Adipose tissue (tissue), 3 donors: ENCODE measurements around the gene GAB2. TPM values are rescaled to one million over a fixed set of nuclear protein-coding genes. Genes with fewer than 3 reads are reported as not detected.
"Not testable (repeated sequence)": the region's sequence is repeated elsewhere in the genome, so short reads cannot be mapped to it uniquely, and the experiment has no call there.

Experiments used
- H3K27ac ChIP-seq: one replicate; pipeline ENCODE4 v1.5.1; 2013; ENCODE audit warnings: low read depth, low read length
- WGBS, 3 donors: extraction: QIAGEN DNeasy Blood & Tissue Kit; methylation state at CpG; one replicate each; pipeline ENCODE4 v1.1.7; 2013; 5-methylcytosine and 5-hydroxymethylcytosine counted together
- polyA plus RNA-seq, 3 donors: library from polyadenylated mRNA; stranded (reverse); fragments of 200-250 nt; gene quantifications; one replicate each; pipeline ENCODE4 v1.2.3, GENCODE V29; 2013
- donor health status: healthy with polysubstance abuse.
- donor health status: Bipolar disorder and iron deficiency.
- donor health status: healthy.

Gene GAB2
- polyA plus RNA-seq, 3 donors, result 5.3 to 24.9 (median 22.8) TPM

DNA sequence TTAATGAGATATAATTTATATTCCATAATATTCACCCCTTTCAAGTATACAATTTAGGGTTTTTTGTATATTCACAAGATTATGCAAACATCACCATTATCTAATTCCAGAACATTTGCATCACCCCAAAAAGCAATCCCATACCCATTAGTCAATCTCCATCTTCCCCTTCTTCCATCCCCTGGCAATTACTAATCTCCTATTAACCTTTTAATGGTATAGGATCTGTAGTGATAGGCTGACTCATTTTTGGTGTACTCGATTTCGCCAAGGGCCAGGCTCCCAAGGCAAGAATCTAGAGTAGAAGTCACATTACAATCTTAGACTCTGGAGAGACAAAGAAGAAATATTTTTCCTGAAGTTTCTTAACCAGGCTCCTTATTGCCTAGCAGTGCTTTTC lies 113.4 kb downstream of the GAB2 start:
- WGBS, 3 donors, result 83 to 94% (median 85%) methylated on average over 2 of the region's 2 CpGs

DNA sequence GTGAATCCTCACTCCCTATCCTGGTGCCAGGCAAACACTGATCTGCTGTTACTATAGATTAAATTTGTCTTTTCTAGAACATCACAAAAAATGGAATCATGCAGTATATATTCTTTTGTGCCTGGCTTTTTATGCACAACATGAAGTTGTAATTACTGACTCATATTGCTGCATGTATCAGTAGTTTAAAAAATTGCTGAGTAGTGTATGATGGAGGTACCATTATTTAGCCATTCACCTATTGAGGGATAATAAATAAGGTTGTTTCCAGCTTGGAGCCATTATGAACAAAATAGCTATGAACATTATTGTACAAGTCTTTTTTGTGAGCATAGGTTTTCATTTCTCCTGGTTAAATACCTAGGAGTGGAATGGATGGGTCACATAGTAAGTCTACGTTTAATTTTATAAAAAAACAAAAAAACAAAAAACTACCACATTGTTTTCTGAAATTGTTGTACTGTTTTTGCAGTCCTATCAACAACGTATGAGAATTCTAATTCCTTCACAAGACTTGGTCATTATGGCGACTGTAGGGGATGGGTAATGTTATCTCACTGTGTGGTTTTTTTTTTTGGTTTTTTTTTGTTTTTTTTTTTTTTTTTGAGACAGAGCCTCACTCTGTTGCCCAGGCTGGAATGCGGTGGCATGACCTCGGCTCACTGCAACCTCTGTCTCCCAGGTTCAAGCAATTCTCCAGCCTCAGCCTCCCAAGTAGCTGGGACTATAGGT lies 117.3 kb downstream of the GAB2 start:
- no peak overlapping the region for H3K27ac ChIP-seq
- 94 to 97% (median 96%) methylated on average over 5 of the region's 5 CpGs for WGBS, 3 donors

More for the DNA sequence above, 113.4 kb downstream of the GAB2 start:
- no peak overlapping the region for H3K27ac ChIP-seq

DNA sequence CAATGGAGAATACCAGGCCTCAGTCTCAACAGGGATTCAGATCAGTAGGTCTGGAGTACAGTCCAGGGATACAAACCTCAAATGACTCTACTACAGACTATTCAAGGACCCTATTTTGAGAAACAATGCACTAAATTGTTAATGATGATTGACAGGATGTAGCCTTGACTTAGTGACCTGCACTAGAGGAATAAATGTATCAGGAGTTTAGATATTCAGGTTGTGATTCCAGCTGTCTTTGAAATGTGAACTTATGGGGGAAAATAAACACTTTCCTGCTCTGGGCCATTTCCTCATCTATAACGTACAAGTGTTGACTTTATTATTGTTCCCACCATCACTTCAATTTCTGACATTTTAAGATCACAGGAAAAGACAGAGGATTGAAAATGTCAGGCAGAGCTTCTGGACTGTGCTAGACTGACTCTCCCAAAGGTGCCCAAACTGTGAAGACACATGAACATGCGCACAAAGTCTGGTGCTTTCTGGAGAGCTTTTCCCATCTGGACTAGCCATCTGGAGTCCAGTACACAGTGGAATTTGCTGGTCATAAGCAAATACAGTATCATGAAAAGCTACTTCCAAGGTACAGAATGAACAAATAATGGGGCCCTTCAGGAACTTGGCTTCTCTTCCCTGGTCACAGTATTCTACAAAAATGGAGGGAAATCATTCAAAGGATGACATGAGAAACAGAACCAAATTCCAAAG lies 118.5 kb downstream of the GAB2 start:
- H3K27ac ChIP-seq, result no peak overlapping the region
- whole genome bisulfite sequencing, 3 donors, result 66 to 86% (median 78%) methylated on average over 2 of the region's 2 CpGs

DNA sequence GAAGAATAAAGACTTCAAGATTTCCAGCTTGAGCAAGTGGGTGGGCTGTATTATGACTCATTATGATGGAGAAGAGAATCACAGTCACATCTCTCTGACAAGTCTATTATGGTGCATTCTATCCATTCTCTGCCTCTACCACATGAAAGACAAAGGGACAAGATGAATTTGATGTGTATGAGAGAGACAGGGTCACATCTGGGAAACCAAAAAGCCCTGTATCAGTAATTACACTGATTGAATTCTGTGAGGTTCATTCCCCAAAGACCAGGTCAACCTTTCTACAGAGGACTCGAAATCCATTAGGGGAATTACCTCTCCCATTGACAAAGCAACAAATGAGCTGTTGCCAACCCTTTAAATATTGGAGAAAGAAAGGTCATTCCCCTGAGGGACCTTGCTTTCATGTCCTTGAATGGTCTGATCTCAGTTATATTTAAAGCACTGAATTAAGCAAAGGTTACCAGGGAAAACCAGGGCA lies 119.3 kb downstream of the GAB2 start:
- H3K27ac ChIP-seq, result no peak overlapping the region
- 68 to 88% (median 79%) methylated on average over 1 of the region's 1 CpG for WGBS, 3 donors

DNA sequence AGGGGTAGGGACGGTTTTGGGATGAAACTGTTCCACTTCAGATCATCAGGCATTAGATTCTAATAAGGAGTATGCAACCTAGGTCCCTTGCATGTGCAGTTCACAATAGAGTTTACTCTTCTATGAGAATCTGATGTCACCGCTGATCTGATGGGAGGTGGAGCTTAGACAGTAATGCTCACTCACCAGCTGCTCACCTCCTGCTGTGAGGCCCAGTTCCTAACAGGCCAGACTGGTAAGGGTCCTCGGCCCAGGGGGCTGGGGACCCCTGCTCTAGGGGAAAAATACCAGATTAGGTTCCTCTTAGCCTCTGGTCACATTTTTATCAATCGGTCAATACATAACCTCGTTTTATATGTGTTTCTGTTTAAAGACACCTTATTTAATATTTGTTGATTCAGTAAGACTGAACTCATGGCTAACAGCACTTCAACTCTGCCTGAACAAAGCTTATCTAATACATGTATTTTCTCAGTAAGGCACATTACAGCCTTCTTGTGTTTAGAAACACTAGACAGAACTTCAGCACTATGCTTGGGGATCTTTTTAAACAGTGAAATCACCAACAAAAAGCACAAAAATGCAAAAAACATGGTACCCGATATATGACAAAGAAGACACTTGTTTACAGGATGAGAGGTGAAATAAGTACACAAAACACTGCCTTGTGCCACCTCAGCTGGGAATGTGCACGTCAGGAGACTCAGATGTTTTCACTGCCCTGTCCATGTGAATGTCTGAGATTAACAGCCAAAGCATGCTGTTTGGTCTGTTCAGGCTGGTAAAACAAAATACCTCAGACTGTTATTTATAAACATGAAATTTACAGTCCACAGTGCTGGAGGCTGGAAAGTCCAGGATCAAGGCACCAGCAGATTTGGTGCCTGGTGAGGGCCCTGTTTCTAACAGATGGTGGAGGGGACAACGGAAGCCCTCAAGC lies 121.4 kb downstream of the GAB2 start:
- H3K27ac ChIP-seq, result no peak overlapping the region
- WGBS, 3 donors, result 81 to 91% (median 90%) methylated on average over 8 of the region's 8 CpGs

DNA sequence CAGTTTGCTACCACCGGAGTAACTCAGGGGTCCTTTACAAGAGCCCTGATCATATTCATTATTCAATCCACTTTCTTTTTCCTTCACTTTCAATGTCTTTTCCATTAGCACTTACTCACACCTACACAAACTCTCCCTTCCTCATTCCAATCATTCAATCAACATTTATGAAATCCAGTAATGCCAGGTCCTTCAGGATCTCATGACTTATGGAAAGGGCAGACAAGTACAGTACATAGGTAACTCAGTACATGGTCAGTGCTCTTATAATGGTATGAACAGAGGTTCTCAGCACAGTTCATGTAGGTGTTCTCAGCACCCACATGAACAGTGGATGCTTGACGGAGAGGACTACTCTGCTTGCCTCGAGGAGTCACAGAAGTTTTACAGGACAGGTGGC lies 122.3 kb downstream of the GAB2 start:
- WGBS, 3 donors, result 91 to 97% (median 95%) methylated on average over 3 of the region's 3 CpGs
- no peak overlapping the region for H3K27ac ChIP-seq

DNA sequence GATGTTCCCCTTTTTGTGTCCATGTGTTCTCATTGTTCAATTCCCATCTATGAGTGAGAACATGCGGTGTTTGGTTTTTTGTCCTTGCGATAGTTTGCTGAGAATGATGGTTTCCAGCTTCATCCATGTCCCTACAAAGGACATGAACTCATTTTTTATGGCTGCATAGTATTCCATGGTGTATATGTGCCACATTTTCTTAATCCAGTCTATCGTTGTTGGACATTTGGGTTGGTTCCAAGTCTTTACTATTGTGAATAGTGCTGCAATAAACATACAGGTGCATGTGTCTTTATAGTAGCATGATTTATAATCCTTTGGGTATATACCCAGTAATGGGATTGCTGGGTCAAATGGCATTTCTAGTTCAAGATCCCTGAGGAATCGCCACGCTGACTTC lies 123.5 kb downstream of the GAB2 start:
- 84 to 91% (median 91%) methylated on average over 3 to 4 of the region's 5 CpGs for WGBS, 3 donors
- H3K27ac ChIP-seq, result not testable (repeated sequence)

DNA sequence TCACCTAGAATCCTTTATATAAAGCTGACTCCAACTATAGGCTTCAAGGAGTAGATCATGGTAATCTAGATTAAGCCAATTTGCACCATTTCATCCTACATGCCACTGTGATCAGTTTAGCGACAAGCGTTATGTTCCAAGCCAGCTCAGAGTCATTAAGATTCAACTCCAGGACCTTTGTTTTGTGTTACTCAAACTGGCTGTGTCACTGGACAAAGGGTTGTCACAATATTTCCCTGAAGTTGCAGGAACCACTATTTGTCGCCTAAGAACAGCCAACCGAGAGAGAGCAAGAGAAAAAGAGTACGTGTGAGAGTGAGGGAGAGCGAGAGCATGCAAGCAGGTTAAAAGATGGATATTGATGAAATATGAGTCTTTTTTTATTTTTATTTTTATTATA lies 124.1 kb downstream of the GAB2 start:
- H3K27ac ChIP-seq, result no peak overlapping the region
- WGBS, 3 donors, result 71 to 96% (median 76%) methylated on average over 6 of the region's 6 CpGs

DNA sequence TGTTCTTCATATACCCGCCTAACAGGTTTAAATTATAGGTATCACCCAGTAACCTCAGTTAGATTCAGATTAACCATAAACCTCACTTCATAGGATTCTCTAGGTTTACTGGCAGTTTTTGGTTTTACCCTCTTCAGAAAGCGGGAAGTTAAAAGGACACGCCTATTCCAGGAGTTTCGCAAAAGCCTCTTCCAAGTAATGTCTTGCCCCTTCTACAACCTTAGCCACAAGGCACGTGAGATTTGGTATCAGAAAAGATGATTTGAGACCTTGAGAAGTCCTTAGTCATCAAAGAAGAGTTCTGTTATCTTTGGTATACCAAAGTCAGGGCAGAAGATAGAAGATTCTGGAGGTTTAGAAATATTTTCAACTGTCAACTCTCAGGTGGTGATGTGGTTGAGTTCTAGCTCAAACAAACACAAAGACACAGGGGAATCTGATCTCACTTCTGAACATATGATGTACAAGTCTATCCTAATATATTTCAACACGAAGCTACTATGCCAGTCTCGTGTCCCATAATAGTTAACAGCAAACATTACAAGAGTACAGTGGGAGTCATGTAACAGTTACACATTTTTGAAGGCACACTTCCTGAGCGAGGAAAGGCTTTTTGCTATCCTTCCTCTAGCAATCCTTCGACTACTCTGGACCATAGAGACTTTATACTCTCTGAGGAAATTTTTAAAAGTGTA lies 125.4 kb downstream of the GAB2 start:
- 58 to 73% (median 62%) methylated on average over 9 of the region's 9 CpGs for WGBS, 3 donors
- H3K27ac ChIP-seq, result no peak overlapping the region

DNA sequence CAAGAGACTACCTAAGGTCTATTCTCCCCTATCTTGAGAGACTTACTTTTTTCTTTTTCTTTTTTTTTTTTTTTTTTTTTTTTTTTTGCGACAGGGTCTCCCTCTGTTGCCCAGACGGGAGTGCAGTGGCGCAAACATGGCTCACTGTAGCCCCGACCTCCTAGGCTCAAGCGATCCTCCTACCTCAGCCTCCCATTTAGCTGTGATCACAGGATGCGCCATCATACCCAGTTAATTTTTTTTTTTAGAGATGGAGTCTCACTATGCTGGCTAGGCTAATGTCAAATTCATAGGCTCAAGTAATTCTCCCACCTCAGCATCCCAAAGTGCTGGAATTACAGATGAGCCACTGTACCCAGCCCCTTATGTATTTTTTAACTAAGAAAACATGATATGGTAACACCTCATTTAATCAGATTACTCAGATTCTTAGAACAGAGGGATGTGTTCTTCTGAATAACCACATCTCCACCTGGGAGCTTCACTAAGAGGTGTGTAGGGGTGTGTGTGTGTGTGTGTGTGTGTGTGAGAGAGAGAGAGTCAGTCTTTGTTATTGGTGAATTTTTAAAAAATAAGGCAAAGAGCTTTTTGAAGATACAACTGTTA lies 126.0 kb downstream of the GAB2 start:
- WGBS, 3 donors, result 91 to 96% (median 92%) methylated on average over 6 of the region's 6 CpGs
- no peak overlapping the region for H3K27ac ChIP-seq

DNA sequence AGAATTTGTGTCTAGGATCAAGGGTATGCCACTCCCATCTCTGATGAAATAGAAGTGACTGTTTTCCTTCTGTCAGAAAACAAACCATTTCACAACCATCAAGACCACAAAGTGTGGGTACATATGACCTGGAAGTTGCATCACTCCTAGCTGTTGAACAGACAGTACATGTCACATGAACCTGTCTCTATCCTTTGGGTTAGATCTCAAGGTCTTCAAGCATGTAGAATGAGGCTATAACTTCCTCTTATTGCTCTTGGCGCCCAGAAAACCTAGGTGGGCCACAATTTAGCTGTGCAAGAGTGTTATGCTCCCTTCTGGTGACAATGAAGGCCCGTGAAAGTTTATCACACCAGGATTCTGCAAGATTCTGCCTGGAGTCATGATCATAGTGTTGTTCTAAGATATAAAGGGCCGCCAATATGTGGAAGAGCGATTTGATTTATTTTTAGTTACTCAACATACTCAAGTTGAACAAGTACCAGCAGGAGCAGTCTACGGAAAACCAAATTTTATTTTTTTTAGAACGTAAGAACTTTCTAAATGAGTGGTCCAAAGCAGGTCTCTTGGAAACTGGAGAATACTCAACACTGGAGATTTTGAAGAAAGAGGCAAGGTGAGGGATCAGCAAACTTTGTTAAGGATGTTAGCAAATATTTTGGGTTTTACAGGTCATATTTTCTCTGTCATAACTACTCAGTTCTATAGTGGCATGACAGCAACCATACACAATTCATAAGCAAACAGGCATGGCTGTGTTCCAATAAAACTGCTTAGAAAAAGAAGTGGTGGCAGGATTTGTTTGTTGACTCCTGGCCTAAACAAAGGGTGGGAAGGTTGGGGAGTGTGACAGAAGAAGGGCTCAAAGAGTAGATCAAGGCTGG lies 127.1 kb downstream of the GAB2 start:
- 64 to 87% (median 70%) methylated on average over 6 of the region's 6 CpGs for WGBS, 3 donors
- peak overlapping the region; percentile 11 for H3K27ac ChIP-seq

DNA sequence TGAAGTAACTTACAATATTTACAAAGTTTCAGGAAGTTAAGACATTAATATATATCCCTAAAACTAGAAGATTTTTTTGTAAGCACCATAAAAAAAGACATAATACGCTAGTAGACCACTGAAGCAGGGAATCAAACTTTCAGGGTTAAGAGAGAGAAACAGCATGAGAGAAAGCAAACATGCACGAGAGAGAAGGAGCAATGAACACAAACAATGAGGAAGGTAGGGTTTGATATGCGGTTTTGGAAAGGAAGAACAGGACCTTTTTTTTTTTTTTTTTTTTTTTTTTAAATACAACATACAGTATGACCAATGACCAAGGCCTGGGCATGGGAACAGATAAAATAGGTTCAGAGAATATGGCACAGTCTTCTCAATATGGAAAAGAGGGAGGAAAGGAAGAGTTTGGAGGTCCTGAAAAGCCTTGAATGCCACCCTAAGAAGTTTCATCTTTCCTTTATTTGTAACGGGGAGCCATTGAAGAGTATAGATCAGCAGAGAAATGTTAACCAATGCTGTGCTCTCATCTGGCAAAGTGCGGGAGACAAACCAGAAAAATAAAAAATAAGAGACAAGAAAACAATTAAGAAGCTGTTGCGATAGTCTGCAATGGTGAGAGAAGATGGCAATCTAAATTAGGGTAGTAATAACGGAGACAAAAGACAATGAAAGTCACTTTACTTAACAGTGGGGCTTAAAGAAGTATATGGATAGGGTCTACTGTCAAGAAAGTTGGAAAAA lies 127.9 kb downstream of the GAB2 start:
- 63 to 83% (median 75%) methylated on average over 7 of the region's 7 CpGs for WGBS, 3 donors
- H3K27ac ChIP-seq, result no peak overlapping the region

DNA sequence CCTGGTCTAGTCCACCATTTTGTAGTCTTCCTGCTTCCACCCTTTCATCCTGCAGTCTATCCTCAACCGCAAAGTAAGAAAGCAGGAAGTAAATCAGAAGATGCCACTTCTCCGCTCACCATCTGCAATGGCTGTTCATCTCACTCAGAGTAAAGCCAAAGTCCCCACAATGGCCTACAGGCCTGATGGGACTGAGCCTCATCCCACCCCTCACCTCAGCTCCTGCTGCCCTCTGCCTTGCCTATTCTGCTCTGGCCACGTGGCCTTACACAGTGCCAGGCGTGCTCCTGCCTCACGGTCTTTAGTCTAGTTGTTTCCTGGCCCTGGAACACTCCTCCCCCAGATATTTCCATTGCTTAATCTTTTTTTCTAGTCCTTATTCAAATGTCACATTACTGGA lies 133.4 kb downstream of the GAB2 start:
- 84 to 95% (median 86%) methylated on average over 5 of the region's 5 CpGs for WGBS, 3 donors

DNA sequence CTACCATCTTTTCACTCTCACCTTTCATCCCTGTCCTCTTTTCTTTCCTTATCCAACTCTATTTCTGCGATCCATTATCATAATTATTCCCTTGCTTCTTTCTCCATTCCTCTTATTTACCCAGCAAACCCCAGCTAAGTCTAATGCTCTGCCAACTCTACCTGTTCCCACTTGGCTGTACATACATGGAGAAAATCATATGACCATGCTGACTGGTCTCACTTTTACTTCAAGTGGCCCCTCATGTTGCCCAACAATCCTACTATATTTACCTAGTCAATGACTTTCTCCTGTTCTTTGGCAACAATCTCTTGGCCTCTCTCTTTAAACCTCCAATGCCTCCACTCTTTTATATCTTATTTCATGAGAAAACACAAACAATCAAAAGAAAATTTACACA lies 134.8 kb downstream of the GAB2 start:
- WGBS, 3 donors, result 88 to 100% (median 98%) methylated on average over 1 of the region's 1 CpG
- no peak overlapping the region for H3K27ac ChIP-seq

More for the DNA sequence above, 133.4 kb downstream of the GAB2 start:
- no peak overlapping the region for H3K27ac ChIP-seq

DNA sequence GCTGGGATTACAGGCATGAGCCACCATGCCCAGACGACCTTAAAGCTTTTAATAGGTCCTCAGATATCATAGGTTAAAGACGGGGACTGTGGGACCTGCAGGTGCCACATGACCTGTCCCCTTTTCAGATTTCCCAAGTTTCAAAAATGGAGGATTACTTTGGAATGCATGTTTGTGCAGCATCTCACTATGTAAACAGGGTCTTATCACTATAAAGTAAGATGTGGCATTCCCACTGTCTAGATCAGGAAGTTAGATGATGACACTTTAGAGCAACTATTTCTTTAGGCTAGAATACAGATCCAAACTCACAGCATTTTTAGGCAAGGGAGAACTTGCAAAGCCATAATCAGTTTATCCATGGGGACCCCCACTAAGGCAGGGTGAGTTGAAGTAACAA lies 136.1 kb downstream of the GAB2 start:
- 85 to 100% (median 93%) methylated on average over 2 of the region's 2 CpGs for WGBS, 3 donors
- H3K27ac ChIP-seq, result no peak overlapping the region

DNA sequence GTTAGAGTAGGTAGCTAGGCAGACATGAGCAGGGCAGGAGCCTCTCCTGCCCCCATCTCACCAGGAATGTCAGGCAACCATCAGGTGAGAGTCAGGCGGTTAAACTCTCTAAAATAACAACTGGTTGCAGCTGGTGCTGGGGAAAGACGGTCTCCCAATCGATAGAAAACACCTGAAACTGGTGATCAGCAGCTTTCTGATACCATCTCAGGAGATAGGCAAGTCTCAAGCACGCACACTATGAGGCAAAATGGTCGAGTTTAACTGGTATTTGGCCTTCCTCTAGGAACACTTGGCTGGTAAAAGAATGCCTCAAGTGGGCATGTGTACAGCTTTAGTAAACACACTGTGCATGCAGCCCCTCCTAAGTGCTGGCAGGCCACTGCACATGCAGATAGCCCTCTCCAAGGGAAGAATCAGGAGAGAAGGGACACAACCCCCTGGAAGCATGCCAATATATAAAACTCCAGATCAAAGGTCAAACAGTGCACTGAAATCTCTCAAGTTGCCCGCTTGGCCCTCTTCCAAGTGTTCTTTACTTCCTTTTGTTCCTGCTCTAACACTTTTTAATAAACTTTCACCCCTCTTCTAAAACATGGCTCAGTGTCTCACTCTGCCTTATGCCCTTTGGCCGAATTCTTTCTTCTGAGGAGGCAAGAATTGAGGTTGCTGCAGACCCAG lies 140.2 kb downstream of the GAB2 start:
- WGBS, 3 donors, result 36 to 79% (median 69%) methylated on average over 7 of the region's 7 CpGs
- H3K27ac ChIP-seq, result no peak overlapping the region
